Measurements from ENCODE around the gene TMEM38A.
A peak's percentile ranks its signal among the peaks of the same experiment; 100 is the strongest.

TMEM38A gene

DNA sequence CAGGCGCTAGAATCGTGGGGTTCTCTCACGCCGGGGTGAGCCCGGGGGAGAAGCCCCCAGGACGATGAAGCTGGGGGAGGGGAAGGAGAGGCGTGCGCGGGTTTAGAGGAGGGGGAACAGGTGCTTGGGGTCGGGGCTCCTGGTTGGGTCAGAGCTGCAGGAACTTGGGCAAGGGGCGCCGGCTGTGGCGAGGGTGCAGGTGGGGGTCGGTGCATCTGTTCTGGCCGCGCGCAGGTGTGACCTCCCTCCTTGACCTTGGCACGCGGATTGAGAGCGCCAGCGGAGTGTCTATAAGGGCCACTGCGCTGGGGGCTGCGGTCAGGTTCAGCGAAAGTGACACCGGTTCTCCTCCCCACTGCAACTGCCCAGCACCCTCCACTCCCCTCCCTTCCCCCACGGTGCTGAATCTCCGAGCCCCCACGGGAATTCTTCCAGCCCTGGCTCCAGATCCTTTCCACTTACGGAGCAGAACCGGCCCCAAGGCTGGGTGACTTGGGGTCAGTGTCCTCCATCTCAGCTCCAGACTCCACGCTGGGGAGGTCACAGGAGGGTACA is 618 bp downstream of the TMEM38A start (continued):
- TF ChIP-seq, protein P1, sequence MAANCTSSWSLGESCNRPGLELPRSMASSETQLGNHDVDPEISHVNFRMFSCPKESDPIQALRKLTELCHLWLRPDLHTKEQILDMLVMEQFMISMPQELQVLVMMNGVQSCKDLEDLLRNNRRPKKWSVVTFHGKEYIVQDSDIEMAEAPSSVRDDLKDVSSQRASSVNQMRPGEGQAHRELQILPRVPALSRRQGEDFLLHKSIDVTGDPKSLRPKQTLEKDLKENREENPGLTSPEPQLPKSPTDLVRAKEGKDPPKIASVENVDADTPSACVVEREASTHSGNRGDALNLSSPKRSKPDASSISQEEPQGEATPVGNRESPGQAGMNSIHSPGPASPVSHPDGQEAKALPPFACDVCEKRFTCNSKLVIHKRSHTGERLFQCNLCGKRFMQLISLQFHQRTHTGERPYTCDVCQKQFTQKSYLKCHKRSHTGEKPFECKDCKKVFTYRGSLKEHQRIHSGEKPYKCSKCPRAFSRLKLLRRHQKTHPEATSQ (tag by site-specific recombination; IDR thresholded peaks at IDR 0.05) = 0 out of 2 replicates have a peak, but pooled peaks have one; percentile 34
- TF ChIP-seq, protein P2, sequence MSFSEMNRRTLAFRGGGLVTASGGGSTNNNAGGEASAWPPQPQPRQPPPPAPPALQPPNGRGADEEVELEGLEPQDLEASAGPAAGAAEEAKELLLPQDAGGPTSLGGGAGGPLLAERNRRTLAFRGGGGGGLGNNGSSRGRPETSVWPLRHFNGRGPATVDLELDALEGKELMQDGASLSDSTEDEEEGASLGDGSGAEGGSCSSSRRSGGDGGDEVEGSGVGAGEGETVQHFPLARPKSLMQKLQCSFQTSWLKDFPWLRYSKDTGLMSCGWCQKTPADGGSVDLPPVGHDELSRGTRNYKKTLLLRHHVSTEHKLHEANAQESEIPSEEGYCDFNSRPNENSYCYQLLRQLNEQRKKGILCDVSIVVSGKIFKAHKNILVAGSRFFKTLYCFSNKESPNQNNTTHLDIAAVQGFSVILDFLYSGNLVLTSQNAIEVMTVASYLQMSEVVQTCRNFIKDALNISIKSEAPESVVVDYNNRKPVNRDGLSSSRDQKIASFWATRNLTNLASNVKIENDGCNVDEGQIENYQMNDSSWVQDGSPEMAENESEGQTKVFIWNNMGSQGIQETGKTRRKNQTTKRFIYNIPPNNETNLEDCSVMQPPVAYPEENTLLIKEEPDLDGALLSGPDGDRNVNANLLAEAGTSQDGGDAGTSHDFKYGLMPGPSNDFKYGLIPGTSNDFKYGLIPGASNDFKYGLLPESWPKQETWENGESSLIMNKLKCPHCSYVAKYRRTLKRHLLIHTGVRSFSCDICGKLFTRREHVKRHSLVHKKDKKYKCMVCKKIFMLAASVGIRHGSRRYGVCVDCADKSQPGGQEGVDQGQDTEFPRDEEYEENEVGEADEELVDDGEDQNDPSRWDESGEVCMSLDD (tag by site-specific recombination; IDR thresholded peaks at IDR 0.05) = peak; percentile 83
- TF ChIP-seq ZFP37 (tag by site-specific recombination; IDR thresholded peaks at IDR 0.05) (no peak), ZNF747 (tag by site-specific recombination; IDR thresholded peaks at IDR 0.05) (no peak), ZNF701 (tag by site-specific recombination; IDR thresholded peaks at IDR 0.05) (no peak), ZNF548 (tag by site-specific recombination; IDR thresholded peaks at IDR 0.05) (no peak), GLI4 (tag by site-specific recombination; IDR thresholded peaks at IDR 0.05) (0 out of 2 replicates have a peak, but pooled peaks have one; percentile 32), ZNF266 (tag by site-specific recombination; IDR thresholded peaks at IDR 0.05; ENCODE audit: low read depth) (no peak), ZFP3 (tag by site-specific recombination; IDR thresholded peaks at IDR 0.05; ENCODE audit: low read depth) (no peak), ZBTB20 (tag by site-specific recombination; IDR thresholded peaks at IDR 0.05) (peak; percentile 15; the same call in 1 of the 2 replicates), ZBTB48 (tag by site-specific recombination; IDR thresholded peaks at IDR 0.05) (peak; percentile 29; the same call in 1 of the 2 replicates), ZBTB1 (tag by site-specific recombination; IDR thresholded peaks at IDR 0.05) (0 out of 2 replicates have a peak, but pooled peaks have one; percentile 9), ZBTB17 (tag by site-specific recombination; IDR thresholded peaks at IDR 0.05) (0 out of 2 replicates have a peak, but pooled peaks have one; percentile 12), BCL11B (tag by site-specific recombination; IDR thresholded peaks at IDR 0.05; ENCODE audit: low read depth) (peak; percentile 66; the same call in 1 of the 2 replicates), ZNF221 (tag by site-specific recombination; IDR thresholded peaks at IDR 0.05; ENCODE audit: borderline replicate concordance) (no peak), ZNF169 (tag by site-specific recombination; IDR thresholded peaks at IDR 0.05) (no peak), ZFHX2 (tag by site-specific recombination; conservative IDR thresholded peaks at IDR 0.05) (peak; percentile 26), ZIC2 (tag by site-specific recombination; IDR thresholded peaks at IDR 0.05) (0 out of 2 replicates have a peak, but pooled peaks have one; percentile 26), ZNF324 (tag by site-specific recombination; IDR thresholded peaks at IDR 0.05) (no peak), MEIS1 (CRISPR knock-in tag; IDR thresholded peaks at IDR 0.05; ENCODE audit: borderline replicate concordance) (no peak), ZNF707 (tag by site-specific recombination; IDR thresholded peaks at IDR 0.05) (no peak), ZBTB8A (tag by site-specific recombination; IDR thresholded peaks at IDR 0.05) (no peak), ZNF292 (tag by site-specific recombination; IDR thresholded peaks at IDR 0.05; ENCODE audit: borderline replicate concordance, low read depth) (no peak), ZNF76 (tag by site-specific recombination; IDR thresholded peaks at IDR 0.05; ENCODE audit: borderline replicate concordance, low read depth) (0 out of 2 replicates have a peak, but pooled peaks have one; percentile 16), ZNF48 (tag by site-specific recombination; IDR thresholded peaks at IDR 0.05) (no peak), SALL2 (tag by site-specific recombination; IDR thresholded peaks at IDR 0.05; ENCODE audit: borderline replicate concordance) (no peak), ZNF670 (tag by site-specific recombination; IDR thresholded peaks at IDR 0.05; ENCODE audit: low read depth) (no peak), ZNF549 (tag by site-specific recombination; IDR thresholded peaks at IDR 0.05) (no peak), ZNF132 (tag by site-specific recombination; IDR thresholded peaks at IDR 0.05; ENCODE audit: borderline replicate concordance) (no peak)
- TF ChIP-seq, protein P3, sequence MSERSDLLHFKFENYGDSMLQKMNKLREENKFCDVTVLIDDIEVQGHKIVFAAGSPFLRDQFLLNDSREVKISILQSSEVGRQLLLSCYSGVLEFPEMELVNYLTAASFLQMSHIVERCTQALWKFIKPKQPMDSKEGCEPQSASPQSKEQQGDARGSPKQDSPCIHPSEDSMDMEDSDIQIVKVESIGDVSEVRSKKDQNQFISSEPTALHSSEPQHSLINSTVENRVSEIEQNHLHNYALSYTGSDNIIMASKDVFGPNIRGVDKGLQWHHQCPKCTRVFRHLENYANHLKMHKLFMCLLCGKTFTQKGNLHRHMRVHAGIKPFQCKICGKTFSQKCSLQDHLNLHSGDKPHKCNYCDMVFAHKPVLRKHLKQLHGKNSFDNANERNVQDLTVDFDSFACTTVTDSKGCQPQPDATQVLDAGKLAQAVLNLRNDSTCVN (tag by site-specific recombination; optimal IDR thresholded peaks at IDR 0.05) = peak; percentile 59
- TF ChIP-seq, protein P4, sequence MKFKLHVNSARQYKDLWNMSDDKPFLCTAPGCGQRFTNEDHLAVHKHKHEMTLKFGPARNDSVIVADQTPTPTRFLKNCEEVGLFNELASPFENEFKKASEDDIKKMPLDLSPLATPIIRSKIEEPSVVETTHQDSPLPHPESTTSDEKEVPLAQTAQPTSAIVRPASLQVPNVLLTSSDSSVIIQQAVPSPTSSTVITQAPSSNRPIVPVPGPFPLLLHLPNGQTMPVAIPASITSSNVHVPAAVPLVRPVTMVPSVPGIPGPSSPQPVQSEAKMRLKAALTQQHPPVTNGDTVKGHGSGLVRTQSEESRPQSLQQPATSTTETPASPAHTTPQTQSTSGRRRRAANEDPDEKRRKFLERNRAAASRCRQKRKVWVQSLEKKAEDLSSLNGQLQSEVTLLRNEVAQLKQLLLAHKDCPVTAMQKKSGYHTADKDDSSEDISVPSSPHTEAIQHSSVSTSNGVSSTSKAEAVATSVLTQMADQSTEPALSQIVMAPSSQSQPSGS (tag by site-specific recombination; IDR thresholded peaks at IDR 0.05; ENCODE audit: low read depth) = no peak
- TF ChIP-seq, protein P5, sequence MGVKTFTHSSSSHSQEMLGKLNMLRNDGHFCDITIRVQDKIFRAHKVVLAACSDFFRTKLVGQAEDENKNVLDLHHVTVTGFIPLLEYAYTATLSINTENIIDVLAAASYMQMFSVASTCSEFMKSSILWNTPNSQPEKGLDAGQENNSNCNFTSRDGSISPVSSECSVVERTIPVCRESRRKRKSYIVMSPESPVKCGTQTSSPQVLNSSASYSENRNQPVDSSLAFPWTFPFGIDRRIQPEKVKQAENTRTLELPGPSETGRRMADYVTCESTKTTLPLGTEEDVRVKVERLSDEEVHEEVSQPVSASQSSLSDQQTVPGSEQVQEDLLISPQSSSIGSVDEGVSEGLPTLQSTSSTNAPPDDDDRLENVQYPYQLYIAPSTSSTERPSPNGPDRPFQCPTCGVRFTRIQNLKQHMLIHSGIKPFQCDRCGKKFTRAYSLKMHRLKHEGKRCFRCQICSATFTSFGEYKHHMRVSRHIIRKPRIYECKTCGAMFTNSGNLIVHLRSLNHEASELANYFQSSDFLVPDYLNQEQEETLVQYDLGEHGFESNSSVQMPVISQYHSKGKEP (tag by site-specific recombination; IDR thresholded peaks at IDR 0.05) = no peak

Measured in HEK293 (cell line).